Measurements from ENCODE around the gene SEMA7A.

The SEMA7A gene

GRCh38 chr15:74451861-74452835, 18.4 kb upstream of the SEMA7A start:
- no peak for DNase-seq (ENCODE audit: low read depth in 2 of 2)

- DNase-seq (ENCODE audit: low read depth in 2 of 2), result no peak
These were observed 17.6 kb upstream of the SEMA7A start for GRCh38 chr15:74451322-74451721.

- no peak for DNase-seq (ENCODE audit: low read depth in 2 of 2)
These were observed 16.0 kb upstream of the SEMA7A start for GRCh38 chr15:74449643-74450205.

GRCh38 chr15:74449095-74449494, 15.3 kb upstream of the SEMA7A start:
- no peak for DNase-seq (ENCODE audit: low read depth in 2 of 2)

- DNase-seq (ENCODE audit: low read depth in 2 of 2), result no peak
These were observed 12.3 kb upstream of the SEMA7A start for GRCh38 chr15:74445816-74446763.

- DNase-seq (ENCODE audit: low read depth in 2 of 2), result no peak
These were observed 10.6 kb upstream of the SEMA7A start for GRCh38 chr15:74444106-74445062.

GRCh38 chr15:74443100-74443909, 9.5 kb upstream of the SEMA7A start:
- no peak for DNase-seq (ENCODE audit: low read depth in 2 of 2)

- no peak for DNase-seq (ENCODE audit: low read depth in 2 of 2)
These were observed 8.8 kb upstream of the SEMA7A start for GRCh38 chr15:74442604-74443003.

- DNase-seq (ENCODE audit: low read depth in 2 of 2), result no peak
These were observed 8.3 kb upstream of the SEMA7A start for GRCh38 chr15:74442063-74442462.

- no peak for DNase-seq (ENCODE audit: low read depth in 2 of 2)
These were observed 7.6 kb upstream of the SEMA7A start for GRCh38 chr15:74441248-74441941.

- peak; percentile 73 to 76 for DNase-seq (ENCODE audit: low read depth in 2 of 2)
These were observed 5.1 kb upstream of the SEMA7A start for GRCh38 chr15:74438721-74439316.

GRCh38 chr15:74438206-74438605, 4.4 kb upstream of the SEMA7A start:
- DNase-seq (ENCODE audit: low read depth in 2 of 2), result no peak

- no peak for DNase-seq (ENCODE audit: low read depth in 2 of 2)
These were observed 742 bp upstream of the SEMA7A start for GRCh38 chr15:74434263-74435136.

- no peak for DNase-seq (ENCODE audit: low read depth in 2 of 2)
These were observed 678 bp downstream of the SEMA7A start for GRCh38 chr15:74432968-74433591.

GRCh38 chr15:74432271-74432967, 1.3 kb downstream of the SEMA7A start:
- no peak for DNase-seq (ENCODE audit: low read depth in 2 of 2)

- no peak for DNase-seq (ENCODE audit: low read depth in 2 of 2)
These were observed 2.1 kb downstream of the SEMA7A start for GRCh38 chr15:74431645-74432044.

GRCh38 chr15:74431116-74431515, 2.6 kb downstream of the SEMA7A start:
- no peak for DNase-seq (ENCODE audit: low read depth in 2 of 2)
